Prostate gland (tissue), 2 donors: ENCODE measurements around the gene MAMDC2.

ENCODE experiments used
- POLR2A ChIP-seq: fragments of 450-650 bp; IDR thresholded peaks from one replicate; pipeline ENCODE4 v1.6.1; 2016; ENCODE audit warnings: antibody characterized with exemption, mild to moderate bottlenecking
- POLR2AphosphoS5 ChIP-seq: sonication (generic); formaldehyde crosslinking; IDR thresholded peaks from one replicate; pipeline ENCODE4 v1.6.1; 2017; ENCODE audit warnings: antibody characterized with exemption
- TF ChIP-seq, protein P1 (sequence below), 4 experiments: fragments of 200-600 bp in 2 of 4; fragments of 450-650 bp in 2 of 4; sonication (generic) in 2 of 4; IDR thresholded peaks; 1 replicate in 3 of 4; 2 replicates in 1 of 4; pipeline ENCODE4 v1.5.1; 2016 to 2019; ENCODE audit warnings: antibody characterized with exemption in 4 of 4, mild to moderate bottlenecking in 2 of 4, moderate library complexity in 2 of 4

DNA sequence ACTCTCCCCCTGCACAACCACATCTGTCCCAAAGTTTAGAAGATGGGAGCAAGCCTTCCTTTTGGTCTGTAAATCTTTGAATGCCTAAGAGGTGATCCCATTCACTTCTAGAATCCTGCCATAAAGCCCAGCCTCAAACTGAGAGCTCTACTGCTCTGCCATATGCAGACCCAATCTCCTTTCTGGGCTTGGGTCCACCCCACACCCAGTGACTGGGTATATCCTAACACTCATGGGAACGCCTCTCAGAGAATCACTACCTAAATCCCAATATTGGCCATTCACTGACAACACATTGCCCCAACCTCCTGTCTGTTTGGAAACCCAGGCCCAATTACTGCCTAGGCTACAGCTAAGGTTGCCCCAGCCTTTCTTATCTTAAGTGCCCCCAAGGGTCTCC, 90.7 kb downstream of the MAMDC2 start:
- no peak for TF ChIP-seq POLR2A
- no peak for TF ChIP-seq POLR2AphosphoS5
- TF ChIP-seq, protein P1, sequence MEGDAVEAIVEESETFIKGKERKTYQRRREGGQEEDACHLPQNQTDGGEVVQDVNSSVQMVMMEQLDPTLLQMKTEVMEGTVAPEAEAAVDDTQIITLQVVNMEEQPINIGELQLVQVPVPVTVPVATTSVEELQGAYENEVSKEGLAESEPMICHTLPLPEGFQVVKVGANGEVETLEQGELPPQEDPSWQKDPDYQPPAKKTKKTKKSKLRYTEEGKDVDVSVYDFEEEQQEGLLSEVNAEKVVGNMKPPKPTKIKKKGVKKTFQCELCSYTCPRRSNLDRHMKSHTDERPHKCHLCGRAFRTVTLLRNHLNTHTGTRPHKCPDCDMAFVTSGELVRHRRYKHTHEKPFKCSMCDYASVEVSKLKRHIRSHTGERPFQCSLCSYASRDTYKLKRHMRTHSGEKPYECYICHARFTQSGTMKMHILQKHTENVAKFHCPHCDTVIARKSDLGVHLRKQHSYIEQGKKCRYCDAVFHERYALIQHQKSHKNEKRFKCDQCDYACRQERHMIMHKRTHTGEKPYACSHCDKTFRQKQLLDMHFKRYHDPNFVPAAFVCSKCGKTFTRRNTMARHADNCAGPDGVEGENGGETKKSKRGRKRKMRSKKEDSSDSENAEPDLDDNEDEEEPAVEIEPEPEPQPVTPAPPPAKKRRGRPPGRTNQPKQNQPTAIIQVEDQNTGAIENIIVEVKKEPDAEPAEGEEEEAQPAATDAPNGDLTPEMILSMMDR (IDR thresholded peaks at IDR 0.05) = no peak
